Lung (tissue), 12 donors: ENCODE data around the gene NUBPL. TPM values are rescaled to one million over a fixed set of nuclear protein-coding genes. Genes with fewer than 3 reads are reported as not detected.
A peak's percentile ranks its signal among the peaks of the same experiment; 100 is the strongest.

ENCODE experiments used
- ATAC-seq: fragments of 200-7000 bp; cut with Tn5 transposase; one replicate; pipeline ENCODE4 v1.9.1; 2020; ENCODE audit warnings: moderate number of reproducible peaks; ENCODE audit not compliant: insufficient read depth, low FRiP score
- DNase-seq, 3 donors: peaks; one replicate each; pipeline ENCODE4 v3.0.0-alpha.2; 2013 to 2017
- H3K27ac ChIP-seq, 2 donors: one replicate each; pipeline ENCODE4 v1.5.1; 2013; ENCODE audit warnings: mild to moderate bottlenecking in 2 of 2, moderate library complexity in 2 of 2, control low read depth in 1 of 2, inconsistent platforms in 1 of 2, low read depth in 1 of 2, low read length in 1 of 2
- H3K27me3 ChIP-seq, 3 donors: one replicate each; pipeline ENCODE4 v1.5.1; 2013; ENCODE audit warnings: low read length in 2 of 3; ENCODE audit not compliant: control insufficient read depth in 3 of 3, insufficient read depth in 3 of 3
- H3K36me3 ChIP-seq, 4 donors: one replicate each; pipeline ENCODE4 v1.5.1; 2013; ENCODE audit warnings: low read length in 4 of 4, mild to moderate bottlenecking in 1 of 4, moderate library complexity in 1 of 4; ENCODE audit not compliant: control insufficient read depth in 4 of 4, insufficient read depth in 4 of 4
- H3K4me1 ChIP-seq, 5 donors: one replicate each; pipeline ENCODE4 v1.5.1; 2013; ENCODE audit warnings: low read length in 5 of 5, mild to moderate bottlenecking in 2 of 5, moderate library complexity in 1 of 5; ENCODE audit not compliant: control insufficient read depth in 5 of 5, insufficient read depth in 5 of 5
- H3K4me3 ChIP-seq: one replicate; pipeline ENCODE4 v1.5.1; 2013; ENCODE audit warnings: mild to moderate bottlenecking, control low read depth, moderate library complexity
- H3K9ac ChIP-seq, 2 donors: one replicate each; pipeline ENCODE4 v1.5.1; 2013; ENCODE audit warnings: low read length in 2 of 2, control low read depth in 1 of 2; ENCODE audit not compliant: insufficient read depth in 1 of 2
- H3K9me3 ChIP-seq, 4 donors: one replicate each; pipeline ENCODE4 v1.5.1; 2013; ENCODE audit warnings: low read length in 3 of 4, mild to moderate bottlenecking in 1 of 4, moderate library complexity in 1 of 4; ENCODE audit not compliant: control insufficient read depth in 4 of 4, insufficient read depth in 3 of 4
- CTCF ChIP-seq: IDR thresholded peaks from 2 replicates; pipeline ENCODE4 v1.5.1; 2012; ENCODE audit warnings: mild to moderate bottlenecking; ENCODE audit errors: control extremely low read depth, extremely low read depth
- WGBS, 2 donors: extraction: QIAGEN DNeasy Blood & Tissue Kit; methylation state at CpG; one replicate each; pipeline ENCODE4 v1.1.7; 2013; 5-methylcytosine and 5-hydroxymethylcytosine counted together
- polyA plus RNA-seq, 2 donors: library from polyadenylated mRNA; stranded (reverse); fragments of 200-250 nt; gene quantifications; one replicate each; pipeline ENCODE4 v1.2.1, GENCODE V29; 2013
- total RNA-seq, 2 donors: library from RNA; depleted of rRNA in 1 of 2; stranded (reverse); fragments of >200 nt in 1 of 2; gene quantifications; one replicate each; pipeline ENCODE4 v1.2.1, GENCODE V29; 2014 to 2021
- donor health status: control.
- donor health status: control.
- donor health status: Bipolar disorder and iron deficiency.
- donor health status: healthy.
- donor health status: DM: yes; HTN: yes; CAD: no.

The NUBPL gene
- total and polyA plus RNA-seq, 4 donors = 3.0 to 20.9 (median 9.5) TPM

DNA sequence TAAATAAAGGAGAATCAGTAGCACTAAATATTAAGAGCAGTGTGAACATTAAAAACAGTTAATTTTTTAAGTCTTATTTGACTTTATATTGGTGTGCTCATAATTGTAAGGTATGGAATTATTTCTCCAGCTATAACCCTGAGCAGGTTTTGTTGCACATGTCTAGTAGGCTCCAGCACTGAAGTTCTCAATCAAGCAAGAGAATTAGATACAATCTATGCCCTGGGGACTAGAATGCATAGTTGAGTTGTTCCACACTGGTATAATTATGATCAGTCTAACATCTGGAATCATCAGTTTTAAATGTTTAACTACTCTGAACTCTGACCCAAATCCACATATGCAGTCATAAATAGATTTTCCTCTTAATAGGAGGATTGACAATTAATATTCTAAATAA lies 258.1 kb downstream of the NUBPL start:
- Histone ChIP-seq H3K27me3 (no peaks in the 10 kb centered on the region), H3K9ac (no peak overlapping the region), H3K36me3 (no peaks in the 10 kb centered on the region), H3K4me1 (no peaks in the 10 kb centered on the region), H3K27ac (no peak overlapping the region), H3K4me3 (no peak overlapping the region), H3K9me3 (no peaks in the 10 kb centered on the region)
- TF ChIP-seq CTCF = no peak
- ATAC-seq (no peak), DNase-seq (no peak)

DNA sequence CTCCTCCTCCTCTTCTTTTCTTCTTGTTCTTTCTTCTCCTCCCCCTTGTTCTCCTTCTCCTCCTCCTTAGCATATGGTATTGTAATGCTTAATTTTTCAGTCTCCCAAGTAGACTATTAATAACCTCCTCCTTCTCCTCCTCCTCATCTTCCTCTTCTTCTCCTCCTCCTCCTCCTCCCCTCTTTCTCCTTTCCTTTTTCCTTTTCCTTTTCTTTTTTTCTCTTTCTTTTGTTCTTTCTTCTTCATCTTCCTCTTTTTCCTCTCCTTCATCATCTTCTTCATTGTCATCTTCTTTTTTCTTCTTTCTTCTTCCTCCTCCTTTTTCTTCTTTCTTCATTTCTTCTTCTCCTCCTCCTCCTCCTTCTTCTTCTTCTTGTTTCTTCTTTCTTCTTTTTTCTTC lies 264.3 kb downstream of the NUBPL start:
- no peak for ATAC-seq
- Histone ChIP-seq H3K4me3 (no peak overlapping the region), H3K36me3 (no peaks in the 10 kb centered on the region), H3K9me3 (no peaks in the 10 kb centered on the region), H3K9ac (no peak overlapping the region), H3K4me1 (peaks cover 0 to 6% (median 0%) of the 10 kb centered on the region in 5 donors), H3K27ac (no peak overlapping the region), H3K27me3 (no peaks in the 10 kb centered on the region)
- no peak for TF ChIP-seq CTCF
- no peak for DNase-seq

DNA sequence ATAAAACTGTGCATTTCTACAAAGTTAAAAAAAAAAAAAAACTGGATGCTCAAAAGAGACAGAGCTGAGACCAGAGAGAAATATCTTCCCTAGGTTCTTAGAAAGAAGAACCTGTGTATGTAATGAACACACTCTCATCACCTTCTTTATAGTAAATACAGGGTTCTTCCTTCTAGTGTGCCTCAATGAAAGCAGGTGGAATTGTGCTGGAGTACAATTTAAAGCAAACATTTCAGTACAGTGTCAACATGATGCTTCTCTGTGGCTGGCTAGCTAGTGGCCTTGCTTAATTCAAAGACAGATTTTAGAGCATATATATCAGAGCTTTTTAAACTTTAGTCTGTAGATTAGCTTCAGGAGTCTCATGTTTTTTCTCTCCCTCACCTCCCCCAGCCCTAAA lies 266.1 kb downstream of the NUBPL start:
- H3K9ac ChIP-seq = no peak overlapping the region
- no peak for DNase-seq
- H3K4me3 ChIP-seq = no peak overlapping the region
- H3K27ac ChIP-seq = no peak overlapping the region
- ATAC-seq = no peak
- H3K4me1 ChIP-seq = peaks cover 0 to 6% (median 0%) of the 10 kb centered on the region in 5 donors
- no peak for TF ChIP-seq CTCF
- H3K36me3 ChIP-seq = no peaks in the 10 kb centered on the region
- H3K27me3 ChIP-seq = no peaks in the 10 kb centered on the region
- no peaks in the 10 kb centered on the region for H3K9me3 ChIP-seq

DNA sequence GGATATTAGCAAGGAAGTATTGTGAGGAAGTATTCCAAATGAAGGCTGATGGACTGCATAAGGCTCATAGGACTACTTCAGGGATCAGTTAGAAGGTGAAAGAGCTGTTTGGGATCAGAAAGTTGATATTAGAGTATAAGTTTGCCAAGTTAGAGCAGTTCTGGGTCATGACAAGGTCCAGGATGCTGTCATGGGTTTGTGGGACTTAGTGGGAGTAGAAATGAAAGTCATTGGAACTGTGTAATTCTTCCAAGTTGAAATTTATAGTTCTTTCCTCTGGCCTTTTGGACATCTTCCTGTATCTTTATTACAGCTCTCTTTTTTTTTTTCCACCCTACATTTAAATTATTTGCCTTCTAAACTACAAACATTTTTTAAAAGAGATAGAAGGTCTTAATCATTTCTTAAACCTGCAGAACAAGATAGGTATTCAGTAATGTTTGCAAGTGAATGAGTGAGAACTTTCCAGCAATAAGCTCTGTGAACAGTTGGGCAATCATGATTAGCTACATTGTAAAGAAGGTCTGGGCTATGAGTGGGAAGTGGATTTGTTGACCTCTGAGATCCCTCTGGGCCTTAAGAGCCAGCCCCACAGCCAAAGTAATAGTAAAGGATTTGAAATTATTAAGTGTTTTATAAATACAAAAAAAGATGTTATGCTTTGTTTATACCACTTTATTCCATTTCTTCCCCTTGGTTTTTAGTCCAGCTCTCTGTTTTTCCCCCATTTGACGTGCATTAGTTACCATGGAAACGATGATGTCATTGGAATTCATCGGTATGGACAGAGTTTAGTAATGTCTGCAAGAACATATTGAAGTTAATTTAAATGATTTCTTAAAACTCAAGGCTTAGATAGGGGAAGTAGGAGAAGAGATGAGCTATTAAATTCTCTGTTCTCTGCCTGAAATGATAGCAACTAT lies 268.0 kb downstream of the NUBPL start:
- Histone ChIP-seq H3K4me1 (peaks cover 0 to 6% (median 0%) of the 10 kb centered on the region in 5 donors), H3K36me3 (no peaks in the 10 kb centered on the region), H3K9ac (no peak overlapping the region), H3K27me3 (no peaks in the 10 kb centered on the region), H3K4me3 (no peak overlapping the region), H3K27ac (no peak overlapping the region), H3K9me3 (no peaks in the 10 kb centered on the region)
- peak; percentile 18 to 86 (median 85) for DNase-seq
- 84 to 89% methylated on average over 3 of the region's 3 CpGs for WGBS, 2 donors
- no peak for TF ChIP-seq CTCF
- no peak for ATAC-seq
